ENCODE results near the gene FOSL1.

FOSL1 gene

DNA sequence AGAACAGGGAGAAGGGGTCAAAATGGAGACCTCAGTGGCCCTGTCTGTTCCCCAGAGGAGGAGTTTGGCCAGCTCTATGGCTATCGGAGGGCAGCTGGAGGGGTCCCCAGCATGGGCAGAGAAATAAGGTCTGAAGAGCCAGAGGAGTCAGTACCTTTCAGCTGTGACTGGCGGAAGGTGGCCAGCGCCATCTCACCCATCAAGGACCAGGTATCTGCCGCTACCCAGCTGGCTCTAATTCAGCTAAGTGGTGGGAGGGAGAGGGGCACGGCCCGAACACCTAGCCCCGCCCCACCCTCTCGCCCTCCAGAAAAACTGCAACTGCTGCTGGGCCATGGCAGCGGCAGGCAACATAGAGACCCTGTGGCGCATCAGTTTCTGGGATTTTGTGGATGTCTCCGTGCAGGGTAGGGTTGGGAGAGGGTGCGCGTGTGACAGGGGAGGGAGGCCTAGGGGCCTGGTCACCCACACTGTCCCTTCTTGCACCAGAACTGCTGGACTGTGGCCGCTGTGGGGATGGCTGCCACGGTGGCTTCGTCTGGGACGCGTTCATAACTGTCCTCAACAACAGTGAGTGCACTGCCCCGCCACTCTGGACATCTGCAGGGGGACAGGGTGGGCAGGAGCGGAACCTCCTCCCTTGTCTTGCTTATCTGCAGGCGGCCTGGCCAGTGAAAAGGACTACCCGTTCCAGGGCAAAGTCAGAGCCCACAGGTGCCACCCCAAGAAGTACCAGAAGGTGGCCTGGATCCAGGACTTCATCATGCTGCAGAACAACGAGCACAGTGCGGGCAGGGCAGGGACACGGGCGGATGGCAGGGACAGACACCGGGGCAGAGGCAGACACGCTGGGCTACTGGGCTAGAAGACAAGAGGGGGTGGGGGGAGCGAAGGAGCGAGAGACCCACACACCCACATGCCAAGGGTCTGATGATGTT, 17.8 kb downstream of the FOSL1 start:
- DNase-seq (ENCODE audit: low read depth) = no peak

DNA sequence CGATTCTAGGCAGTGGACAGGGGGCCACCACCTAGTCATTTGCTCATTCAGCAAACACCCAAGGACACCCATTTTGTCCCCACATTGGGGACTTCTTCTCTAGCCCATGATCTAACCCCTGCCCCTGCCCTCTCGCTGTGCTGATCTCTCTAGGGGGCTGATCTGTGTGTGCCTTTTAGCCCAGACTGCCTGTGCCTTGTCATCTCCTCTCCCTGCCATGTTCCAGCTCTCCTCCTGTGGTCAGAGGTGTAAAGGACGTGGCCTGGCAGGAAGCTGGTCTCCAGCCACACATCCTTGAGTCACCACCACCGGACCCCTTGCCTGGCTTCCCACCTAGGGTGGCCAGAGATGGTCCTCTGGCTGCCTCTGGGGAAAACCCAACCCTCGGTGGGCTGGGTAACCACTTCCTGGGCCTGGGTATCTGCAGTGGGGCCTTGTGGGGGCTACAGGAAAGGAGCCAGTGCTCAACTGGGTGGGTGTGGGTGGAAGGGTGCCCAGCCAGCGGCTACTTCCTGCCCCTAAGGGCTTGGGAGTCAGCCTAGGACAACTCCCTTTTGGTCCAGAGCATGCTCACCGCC, 19.3 kb downstream of the FOSL1 start:
- no peak for DNase-seq (ENCODE audit: low read depth)

DNA sequence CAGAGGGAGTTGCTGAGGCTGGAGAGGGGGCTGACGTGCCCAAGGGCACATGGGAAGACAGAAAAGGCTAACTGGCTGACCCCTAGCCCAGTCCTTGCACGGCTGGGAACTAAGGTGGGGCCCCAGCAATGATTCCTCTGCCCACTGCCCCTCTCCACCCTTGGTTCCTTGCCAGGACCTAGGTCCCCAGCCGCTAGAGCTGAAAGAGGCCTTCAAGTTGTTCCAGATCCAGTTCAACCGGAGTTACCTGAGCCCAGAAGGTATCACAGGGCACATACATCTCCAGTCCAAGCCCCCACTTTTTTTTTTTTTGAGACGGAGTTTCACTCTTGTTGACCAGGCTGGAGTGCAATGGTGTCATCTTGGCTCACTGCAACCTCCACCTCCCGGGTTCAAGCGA, 20.2 kb downstream of the FOSL1 start:
- no peak for DNase-seq (ENCODE audit: low read depth)

DNA sequence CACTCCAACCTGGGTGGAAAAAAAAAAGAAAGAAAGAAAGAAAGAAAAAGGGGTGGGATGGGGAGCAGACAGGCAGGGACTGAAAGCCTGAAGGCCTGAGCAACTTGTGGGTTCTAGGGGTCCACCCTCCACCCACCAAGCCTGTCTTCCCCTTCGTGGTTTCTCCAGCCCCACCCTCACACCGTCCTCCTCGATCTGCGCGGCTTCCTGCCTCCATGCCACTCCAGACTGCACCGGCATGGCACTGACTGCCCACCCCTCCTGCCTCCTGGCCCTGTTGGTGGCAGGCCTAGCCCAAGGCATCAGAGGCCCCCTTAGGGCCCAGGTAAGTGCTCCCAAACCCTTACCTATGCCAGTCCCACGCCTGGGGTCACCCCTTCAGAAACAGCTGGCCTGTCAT, 20.6 kb downstream of the FOSL1 start, which contains the start of gene CTSW:
TSS of gene CTSW (plus strand) at position 221 of the 400 bp plus-strand sequence. CDS start at position 239, 18 bp downstream.
- no peak for DNase-seq (ENCODE audit: low read depth)

DNA sequence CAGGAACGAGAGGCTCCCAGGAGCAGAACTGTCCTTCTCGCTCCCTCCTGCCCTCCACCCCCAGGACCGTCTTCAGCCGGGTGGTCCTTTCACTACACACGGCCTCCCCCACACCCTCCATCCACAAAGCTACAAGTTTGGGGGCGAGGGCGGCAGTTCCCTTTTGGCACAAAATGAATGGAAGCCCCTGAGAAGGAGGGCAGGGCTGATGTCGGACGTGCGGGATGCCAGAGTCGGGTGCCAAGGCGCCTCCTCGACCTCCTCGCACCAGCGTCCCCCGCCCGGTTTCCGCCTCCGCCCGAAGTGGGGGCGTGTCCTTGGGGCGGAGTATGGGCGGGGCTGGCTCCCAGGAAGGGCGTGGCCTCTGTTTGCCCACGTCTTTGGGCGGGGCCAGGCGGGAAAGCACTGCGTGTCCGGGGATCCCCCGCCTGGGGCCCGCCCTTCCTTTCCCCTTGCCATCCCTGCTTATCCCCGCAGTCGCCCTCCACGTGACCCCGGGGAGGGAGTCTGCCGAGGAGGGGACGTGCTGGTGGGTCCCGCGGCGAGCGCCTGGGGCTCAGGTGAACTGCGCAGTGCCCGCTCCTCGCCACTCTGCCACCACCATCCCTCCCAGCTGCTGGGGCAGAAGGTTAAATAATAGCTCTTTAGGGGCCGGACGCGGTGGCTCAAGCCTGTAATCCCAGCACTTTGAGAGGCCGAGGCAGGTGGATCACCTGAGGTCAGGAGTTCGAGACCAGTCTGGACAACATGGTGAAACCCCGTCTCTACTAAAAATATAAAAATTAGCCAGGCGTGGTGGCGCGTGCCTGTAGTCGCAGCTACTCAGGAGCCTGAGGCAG, 26.7 kb downstream of the FOSL1 start:
- DNase-seq (ENCODE audit: low read depth) = peak; percentile 95

DNA sequence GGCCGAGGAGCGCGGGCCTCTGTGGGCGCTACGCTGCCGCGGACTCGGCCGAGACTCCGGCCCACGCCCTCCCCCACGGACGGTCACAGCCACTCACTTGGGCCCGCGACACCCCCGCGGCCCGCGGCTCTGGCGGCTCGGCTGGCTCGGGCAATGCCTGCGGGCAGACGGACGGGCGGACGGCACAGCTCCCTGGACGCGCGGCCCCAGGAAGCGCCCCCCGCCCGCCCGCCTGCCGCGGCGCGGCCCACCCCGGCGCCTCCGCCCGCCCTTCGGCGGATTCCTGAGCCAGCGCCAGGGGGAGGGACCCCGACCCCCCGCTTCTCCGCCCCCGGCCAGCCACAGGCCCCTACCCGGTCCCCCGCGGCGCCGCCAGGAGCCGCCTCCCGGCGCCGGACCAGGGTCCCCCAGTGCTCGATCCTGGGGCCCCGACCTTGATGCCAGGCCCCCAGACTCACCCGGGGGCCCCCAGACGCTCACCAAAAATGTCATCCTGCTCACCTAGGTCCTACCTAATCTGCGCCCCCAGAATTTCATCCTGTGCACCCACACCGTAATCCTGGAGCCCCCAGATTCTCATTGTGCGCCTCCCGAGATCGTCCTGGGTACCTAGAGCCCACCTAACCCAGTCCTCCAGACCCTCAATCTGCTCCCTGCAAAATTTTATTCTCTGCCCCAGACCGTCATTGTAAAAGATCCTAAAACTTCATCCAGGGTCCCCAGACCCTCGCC, 27.4 kb downstream of the FOSL1 start, which contains the start of gene EFEMP2:
TSS of gene EFEMP2 (minus strand) at position 215 of the 732 bp plus-strand sequence. CDS start 446 bp downstream, outside the sequence.
- no peak for DNase-seq (ENCODE audit: low read depth)

DNA sequence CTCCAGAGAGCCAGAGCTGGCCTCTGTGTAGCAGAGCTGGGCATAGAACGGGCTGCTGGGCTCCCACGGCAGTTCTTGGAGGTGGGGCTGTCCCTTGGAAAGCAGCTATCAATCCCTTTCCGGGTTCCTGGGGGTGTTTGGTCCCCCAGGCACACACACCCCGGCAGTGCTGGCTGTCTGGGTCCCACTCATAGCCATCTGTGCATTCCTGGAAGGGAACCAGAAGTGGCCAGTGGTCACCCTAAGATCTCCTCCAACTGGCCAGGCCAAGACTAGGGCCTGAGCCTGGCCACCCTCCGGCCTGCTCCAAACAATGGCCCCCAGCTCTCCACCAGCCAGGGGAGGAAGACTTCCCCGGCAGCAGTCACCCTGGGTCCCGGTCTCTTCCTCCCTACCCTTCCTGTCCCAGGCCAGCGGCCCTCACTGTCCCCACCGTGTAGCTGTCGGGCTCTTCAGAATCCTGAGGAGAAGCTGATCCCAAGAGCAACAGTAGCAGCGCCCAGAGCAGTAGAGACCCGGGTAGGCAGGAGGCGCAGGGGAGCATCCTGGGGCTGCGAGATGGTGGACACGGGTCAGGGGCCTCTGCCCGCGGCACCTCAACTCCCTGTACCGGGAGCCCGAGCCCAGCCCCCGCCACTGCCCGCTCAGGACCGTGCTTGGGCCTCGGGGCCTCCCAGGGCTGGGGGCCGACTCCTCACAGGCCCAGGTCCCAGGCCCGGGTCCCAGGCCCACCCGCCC, 28.2 kb downstream of the FOSL1 start:
- no peak for DNase-seq (ENCODE audit: low read depth)

DNA sequence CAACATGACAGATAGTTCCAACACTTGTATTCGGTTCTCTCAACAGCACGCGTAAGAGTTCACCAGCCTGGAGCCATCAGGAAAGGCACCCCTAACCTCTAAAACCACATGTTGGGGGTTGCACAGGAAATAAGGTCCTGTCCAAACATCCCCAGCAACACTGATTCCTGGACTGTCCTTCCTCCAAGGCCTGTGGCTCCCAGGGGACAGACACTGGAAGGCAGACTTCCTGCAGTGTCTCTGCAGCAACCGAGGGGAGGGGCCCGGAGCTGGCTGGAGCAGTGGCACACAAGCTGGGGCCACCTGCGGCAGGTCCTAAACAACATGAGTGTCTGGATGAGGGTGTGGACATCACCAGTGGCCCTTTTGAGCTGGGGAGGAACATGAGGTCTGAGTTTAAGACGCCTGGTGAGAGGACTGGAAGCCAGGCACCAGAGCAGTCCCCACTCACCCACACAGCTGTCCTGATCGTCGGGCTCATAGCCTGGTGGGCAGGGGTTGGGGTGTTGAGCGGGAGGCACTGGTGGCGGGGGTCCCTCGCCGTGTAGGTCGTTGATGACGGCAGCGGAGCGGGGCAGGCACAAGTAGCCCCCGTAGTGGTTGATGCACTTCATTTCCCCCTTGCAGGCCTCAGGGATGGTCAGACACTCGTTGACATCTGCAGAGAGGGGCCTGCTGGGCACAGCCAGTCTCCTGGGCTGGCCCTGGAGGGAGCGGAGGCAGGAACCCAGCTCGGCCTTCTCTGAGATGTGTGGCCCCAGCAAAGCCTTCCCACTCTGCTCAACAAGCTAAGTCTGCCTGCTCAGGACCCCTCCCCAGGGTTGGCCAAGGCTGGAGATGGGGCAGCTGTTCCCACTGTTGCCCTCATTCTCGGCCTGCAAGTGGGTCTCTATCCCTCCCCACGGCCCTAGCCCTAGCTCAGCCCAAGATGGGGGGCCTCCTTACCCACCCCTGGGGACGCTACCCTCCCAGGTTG, 29.2 kb downstream of the FOSL1 start:
- no peak for DNase-seq (ENCODE audit: low read depth)

DNA sequence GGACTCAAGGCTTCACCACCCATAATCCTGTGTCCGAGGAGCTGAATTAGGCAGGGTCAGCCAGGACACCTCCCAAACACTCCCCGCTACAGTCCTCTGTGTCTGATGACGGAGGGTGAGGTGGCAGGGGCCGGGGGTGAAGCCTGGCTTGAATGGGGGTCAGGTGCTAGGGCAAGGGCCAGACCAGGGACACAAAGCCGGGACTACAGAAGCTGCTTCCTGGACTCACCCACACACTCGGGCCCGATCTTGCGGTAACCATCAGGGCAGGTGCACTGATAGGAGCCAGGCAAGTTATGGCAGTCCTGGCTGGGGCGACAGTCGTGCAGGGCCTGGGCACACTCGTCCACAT, 29.9 kb downstream of the FOSL1 start:
- DNase-seq (ENCODE audit: low read depth) = no peak

DNA sequence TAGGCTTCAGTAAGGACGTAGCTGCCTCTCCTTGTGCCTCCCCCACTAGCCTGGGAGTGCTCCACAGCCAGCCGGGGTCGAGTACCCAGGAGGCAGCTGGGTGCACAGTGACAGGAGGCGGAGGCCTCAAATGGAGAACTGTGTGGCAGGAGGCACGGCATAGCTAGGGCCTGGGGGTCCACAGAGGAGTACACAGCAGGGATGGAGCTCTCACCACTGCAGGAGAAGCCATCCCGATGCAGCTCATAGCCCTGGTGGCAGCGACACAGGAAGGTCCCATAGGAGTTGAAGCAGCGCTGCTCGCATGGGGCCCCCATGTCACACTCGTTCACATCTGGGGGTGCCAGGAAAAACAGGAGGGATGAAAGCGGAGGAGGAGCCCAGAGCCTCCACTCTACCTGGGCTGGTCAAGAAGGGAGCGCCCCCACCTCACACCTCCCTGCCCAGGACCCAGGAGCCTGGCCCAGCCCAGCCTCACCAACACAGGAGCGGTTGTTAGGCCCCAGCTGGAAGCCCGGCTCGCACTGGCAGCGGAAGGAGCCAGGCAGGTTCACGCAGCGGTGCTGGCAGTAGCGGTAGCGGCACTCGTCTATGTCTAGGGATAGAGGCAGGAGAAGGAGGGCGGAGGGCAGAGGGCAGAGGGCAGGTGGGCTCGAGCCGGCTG, 30.4 kb downstream of the FOSL1 start:
- DNase-seq (ENCODE audit: low read depth) = no peak

DNA sequence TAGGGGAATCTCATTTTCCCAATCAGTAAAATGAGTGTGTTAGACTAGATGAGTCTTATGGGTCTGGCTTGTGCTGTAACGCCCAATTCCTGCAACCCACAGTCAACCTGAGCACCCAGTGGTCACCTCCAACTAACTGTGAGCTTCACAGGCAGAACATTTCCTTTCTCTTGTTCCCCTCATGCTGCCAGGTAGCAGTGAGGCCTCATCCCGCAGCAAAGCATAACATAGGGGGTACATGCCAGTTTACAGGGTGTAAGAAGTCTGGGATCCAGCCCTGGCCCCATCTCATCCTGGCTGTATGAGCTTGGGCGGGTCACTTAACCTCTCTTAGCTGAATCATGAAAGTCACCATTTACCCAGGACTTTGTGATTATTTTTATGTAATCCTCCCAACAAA, 31.3 kb downstream of the FOSL1 start:
- no peak for DNase-seq (ENCODE audit: low read depth)

DNA sequence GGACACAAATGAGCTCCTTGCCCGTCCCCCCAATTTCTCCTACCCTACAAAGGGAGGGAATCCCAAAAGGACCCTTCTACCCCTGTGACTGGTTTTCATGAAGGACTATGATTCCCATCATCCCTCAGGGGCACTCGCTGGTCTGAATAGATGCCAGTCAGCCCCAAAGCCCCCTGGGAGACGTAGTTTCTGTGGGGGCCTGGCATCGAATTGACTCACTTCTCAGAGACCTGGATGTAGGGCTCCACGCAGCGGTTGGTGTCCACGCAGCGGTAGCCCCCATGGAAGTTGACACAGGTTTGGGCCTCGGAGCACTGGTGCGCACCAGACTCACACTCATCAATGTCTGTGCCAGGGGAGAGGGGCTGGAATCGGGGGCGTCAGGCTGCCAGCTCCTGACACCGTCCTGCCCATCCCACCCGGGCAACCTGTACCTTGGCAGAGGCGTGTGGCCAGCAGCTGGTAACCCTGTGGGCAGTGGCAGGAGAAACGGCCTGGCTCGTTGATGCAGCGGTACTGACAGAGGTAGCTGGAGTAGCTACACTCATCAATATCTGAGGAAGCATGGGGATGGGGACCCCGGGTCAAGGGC, 32.0 kb downstream of the FOSL1 start:
- DNase-seq (ENCODE audit: low read depth) = no peak

DNA sequence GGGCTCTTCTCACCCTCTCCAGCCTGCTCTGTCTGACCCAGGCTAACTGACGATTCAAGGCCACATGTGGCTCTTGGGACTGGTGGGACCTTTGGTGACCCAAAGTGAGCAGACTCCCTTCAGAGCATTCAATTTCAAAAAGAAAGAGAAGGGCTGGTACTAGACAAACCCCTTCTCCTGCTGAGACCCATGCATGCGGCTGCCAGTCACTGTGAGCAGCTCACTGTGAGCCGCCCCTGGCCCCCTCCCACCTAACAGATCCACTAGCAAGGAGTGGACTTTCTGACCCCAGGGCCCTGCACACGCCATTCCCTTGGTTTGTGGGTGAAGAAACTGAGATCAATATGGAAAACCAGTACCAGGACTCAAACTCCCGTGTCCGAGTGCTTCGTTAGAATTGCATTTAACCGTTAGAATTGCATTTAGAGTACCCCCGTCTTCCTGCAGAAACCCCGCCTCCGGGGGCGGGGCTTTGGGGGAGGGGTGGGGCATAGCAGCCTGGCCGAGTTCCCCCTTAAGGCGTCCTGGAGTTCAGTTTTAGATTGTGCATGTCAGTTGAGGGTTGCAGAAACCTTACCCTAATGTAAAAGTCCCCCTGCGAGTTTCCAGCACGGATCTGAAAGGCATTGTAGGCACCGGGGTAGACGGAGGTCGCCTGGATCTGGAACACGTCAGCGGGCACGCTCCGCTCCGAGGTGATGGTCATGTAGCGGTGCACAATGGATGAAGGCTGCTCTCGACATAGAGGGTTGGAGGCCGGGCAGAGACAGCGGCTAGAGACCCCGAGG, 32.7 kb downstream of the FOSL1 start:
- no peak for DNase-seq (ENCODE audit: low read depth)

DNA sequence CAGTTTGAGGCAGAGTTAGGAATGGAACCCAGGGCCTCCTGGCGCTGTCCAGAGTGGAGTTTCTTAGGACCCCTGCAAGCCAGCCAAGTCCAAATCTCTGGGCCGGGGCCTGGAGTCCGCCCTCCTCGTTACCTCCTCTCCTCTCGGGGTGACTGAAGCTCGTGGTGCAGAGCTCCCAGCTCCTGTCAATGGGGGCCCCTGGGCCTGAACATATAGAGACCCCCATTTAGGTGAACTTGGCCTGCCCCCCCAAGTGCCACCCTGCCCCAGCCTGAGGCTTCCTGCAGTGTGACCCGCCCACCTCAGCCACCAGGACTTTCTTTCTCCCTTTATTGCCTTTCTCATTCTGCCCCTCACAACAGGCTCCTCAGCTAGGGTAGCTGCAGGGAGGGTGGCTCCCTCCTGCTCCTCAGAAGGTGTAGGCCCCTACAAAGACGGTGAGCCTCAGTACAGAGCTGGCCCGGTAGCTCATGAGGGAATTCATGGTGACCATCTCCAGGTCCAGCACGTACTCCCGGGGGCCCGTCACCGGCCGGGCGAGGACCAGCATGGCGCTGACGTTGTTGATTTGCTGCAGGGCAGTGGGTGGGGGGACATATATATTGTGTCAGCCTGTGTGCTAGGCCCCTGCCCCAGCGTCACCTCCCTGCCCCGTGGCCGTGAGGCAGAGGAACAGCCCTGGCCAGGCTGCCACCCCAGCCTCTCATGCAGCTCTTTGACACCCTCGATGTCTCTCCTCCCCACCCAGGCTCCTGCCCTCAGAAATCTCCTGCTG, 33.5 kb downstream of the FOSL1 start:
- no peak for DNase-seq (ENCODE audit: low read depth)

DNA sequence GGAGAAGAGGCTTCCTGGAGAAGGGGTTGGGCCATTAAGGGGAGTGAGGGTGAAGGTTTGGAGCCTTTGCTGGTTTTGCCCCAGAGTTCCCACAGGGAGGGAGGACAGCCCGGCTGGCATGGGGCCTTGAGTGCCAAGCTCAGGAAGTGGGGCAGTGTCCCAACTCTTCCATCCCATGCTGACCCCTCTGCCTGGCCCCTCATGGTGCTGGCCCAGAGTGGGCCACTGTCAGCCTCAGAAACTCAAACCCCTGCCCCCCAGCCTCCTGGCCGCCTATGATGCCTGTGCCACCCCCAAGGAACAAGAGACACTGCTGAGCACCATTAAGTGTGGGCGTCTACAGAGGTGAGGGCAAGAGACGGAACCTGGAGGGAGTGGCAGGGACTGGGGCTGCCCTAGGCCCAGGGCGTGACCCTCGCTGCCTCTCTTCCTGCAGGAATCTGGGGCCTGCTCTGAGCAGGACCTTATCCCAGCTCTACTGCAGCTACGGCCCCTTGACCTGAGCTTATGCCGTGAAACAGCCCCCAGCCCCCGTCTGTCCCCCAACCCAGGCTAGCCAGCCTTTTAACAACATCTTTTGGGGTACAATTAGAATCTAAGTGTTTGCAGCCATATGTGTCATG, 34.5 kb downstream of the FOSL1 start:
- no peak for DNase-seq (ENCODE audit: low read depth)

DNA sequence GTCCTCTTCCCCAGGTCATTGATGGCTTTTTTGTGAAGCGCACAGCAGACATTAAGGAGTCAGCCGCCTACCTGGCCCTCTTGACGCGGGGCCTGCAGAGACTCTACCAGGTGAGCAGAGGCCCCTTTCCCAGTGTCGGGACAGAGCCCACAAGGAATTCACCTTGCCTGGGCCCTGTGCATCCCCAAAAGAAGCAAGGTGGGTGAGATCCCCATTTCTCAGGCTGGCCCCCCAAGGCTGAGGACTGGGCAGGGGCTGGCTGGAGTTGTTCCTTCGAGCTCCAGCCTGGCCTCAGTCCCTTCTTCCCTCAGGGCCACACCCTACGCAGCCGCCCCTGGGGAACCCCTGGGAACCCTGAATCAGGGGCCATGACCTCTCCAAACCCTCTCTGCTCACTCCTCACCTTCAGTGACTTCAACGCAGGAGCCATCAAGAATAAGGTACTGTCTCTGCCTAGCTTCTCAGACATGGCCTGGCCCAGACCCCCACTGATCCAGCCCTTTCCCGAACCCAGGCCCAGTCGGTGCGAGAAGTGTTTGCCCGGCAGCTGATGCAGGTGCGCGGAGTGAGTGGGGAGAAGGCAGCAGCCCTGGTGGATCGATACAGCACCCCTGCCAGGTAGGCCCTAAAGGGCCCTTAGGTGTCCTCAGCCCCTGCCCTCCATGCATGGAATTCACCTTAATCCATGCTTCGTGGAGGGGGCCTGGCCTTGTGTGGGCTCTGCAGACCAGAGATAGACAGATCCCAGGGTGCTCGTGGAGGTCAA, 35.3 kb downstream of the FOSL1 start:
- no peak for DNase-seq (ENCODE audit: low read depth)

Measured in stimulated activated CD8-positive, alpha-beta memory T cell treated with anti-CD3 and anti-CD28 coated beads, Interleukin-12 subunit alpha, Interleukin-12 subunit beta, amount 100 ng/mL, for 1 hour (primary cell).